C4-2B (cell line): Measurements from ENCODE around the gene FASTKD2.
A peak's percentile ranks its signal among the peaks of the same experiment; 100 is the strongest.

Source experiments
- H3K27ac ChIP-seq: fragments of 450-650 bp; 2 replicates; pipeline ENCODE4 v1.5.1; 2017
- ZFX ChIP-seq: fragments of 450-650 bp; IDR thresholded peaks from 2 replicates; pipeline ENCODE4 v1.6.1; 2017
- TF ChIP-seq, protein P1 (sequence below): fragments of 450-650 bp; conservative IDR thresholded peaks from 2 replicates; pipeline ENCODE4 v1.5.1; 2017; ENCODE audit warnings: mild to moderate bottlenecking

The FASTKD2 gene

DNA sequence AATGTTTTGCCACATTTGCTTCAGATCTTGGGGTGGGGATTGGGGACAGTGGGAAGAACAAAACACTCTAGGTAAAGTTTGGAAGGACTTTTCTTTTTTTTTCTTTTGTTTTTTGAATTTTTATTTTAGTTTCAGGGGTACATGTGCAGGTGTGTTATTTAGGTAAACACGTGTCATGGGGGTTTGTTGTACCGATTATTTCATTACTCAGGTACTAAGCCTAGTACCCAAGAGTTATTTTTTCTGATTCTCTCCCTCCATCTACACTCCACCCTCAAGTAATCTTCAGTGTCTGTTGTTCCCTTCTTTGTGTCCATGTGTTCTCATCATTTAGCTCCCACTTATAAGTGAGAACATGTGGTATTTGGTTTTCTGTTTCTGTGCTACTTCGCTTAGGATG is 73.3 kb downstream of the FASTKD2 start:
- TF ChIP-seq, protein P1, sequence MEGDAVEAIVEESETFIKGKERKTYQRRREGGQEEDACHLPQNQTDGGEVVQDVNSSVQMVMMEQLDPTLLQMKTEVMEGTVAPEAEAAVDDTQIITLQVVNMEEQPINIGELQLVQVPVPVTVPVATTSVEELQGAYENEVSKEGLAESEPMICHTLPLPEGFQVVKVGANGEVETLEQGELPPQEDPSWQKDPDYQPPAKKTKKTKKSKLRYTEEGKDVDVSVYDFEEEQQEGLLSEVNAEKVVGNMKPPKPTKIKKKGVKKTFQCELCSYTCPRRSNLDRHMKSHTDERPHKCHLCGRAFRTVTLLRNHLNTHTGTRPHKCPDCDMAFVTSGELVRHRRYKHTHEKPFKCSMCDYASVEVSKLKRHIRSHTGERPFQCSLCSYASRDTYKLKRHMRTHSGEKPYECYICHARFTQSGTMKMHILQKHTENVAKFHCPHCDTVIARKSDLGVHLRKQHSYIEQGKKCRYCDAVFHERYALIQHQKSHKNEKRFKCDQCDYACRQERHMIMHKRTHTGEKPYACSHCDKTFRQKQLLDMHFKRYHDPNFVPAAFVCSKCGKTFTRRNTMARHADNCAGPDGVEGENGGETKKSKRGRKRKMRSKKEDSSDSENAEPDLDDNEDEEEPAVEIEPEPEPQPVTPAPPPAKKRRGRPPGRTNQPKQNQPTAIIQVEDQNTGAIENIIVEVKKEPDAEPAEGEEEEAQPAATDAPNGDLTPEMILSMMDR: no peak
- TF ChIP-seq ZFX: no peak
- H3K27ac ChIP-seq: no peak overlapping the region

GRCh38 chr2:206840999-206841398 is 75.6 kb downstream of the FASTKD2 start:
- H3K27ac ChIP-seq: no peak overlapping the region
- TF ChIP-seq, protein P1: peak; percentile 23
- TF ChIP-seq ZFX: no peak
